Upper lobe of left lung (tissue), 4 donors: ENCODE measurements around the gene DGLUCY.

Experiments used
- CTCF ChIP-seq, 6 experiments: fragments of 450-650 bp in 4 of 6; fragments of 200-600 bp in 2 of 6; sonication (generic) in 2 of 6; IDR thresholded peaks; one replicate each; pipeline ENCODE4 v1.5.1; 2016 to 2019; ENCODE audit warnings: antibody characterized with exemption in 6 of 6
- POLR2A ChIP-seq, 4 donors: fragments of 450-650 bp; IDR thresholded peaks; one replicate each; pipeline ENCODE4 v1.5.1; 2016 to 2017; ENCODE audit warnings: antibody characterized with exemption in 4 of 4, mild to moderate bottlenecking in 2 of 4
- POLR2AphosphoS5 ChIP-seq, 2 donors: sonication (generic); formaldehyde crosslinking; IDR thresholded peaks; one replicate each; pipeline ENCODE4 v1.5.1; 2017; ENCODE audit warnings: antibody characterized with exemption in 2 of 2

- no peak for TF ChIP-seq CTCF (IDR thresholded peaks at IDR 0.05)
- no peak for TF ChIP-seq POLR2AphosphoS5 (IDR thresholded peaks at IDR 0.05)
- no peak for TF ChIP-seq POLR2A (IDR thresholded peaks at IDR 0.05)
These were observed 31.6 kb upstream of the DGLUCY start for GRCh38 chr14:91082282-91082681.
